ENCODE measurements around the gene GNG7. TPM values are rescaled to one million over a fixed set of nuclear protein-coding genes. Genes with fewer than 3 reads are reported as not detected.

Gene GNG7
- polyA plus RNA-seq, 3 donors: 1.1 to 1.6 (median 1.3) TPM

- peaks cover 2% of the 10 kb centered on the region for H3K79me2 ChIP-seq (ENCODE audit: insufficient read depth, low read length)
- peaks cover 20% of the 10 kb centered on the region for H3K4me1 Mint-ChIP-seq
- no peak overlapping the region for H3K27ac ChIP-seq (ENCODE audit: low read depth in 1 of 2, low read length in 2 of 2)
- 87% methylated on average over 10 of the region's 13 CpGs for WGBS (ENCODE audit: insufficient coverage)
- H3K36me3 Mint-ChIP-seq: no peaks in the 10 kb centered on the region
- peaks cover 20 to 26% of the 10 kb centered on the region in 2 donors for H3K4me1 ChIP-seq (ENCODE audit: control insufficient read depth in 1 of 2, insufficient read depth in 2 of 2, low read length in 2 of 2)
- H3K9me3 ChIP-seq (replicated peaks in 1 of 2; ENCODE audit: control insufficient read depth in 1 of 2, insufficient read depth in 1 of 2, low read length in 2 of 2): peaks cover 0 to 19% of the 10 kb centered on the region in 2 donors
- H3K4me3 ChIP-seq (replicated peaks in 1 of 3; ENCODE audit: low read depth in 2 of 3, low read length in 3 of 3): no peak overlapping the region
- peaks cover 5 to 21% of the 10 kb centered on the region in 2 donors for H3K27me3 ChIP-seq (ENCODE audit: control insufficient read depth in 2 of 2, insufficient read depth in 2 of 2, low read length in 2 of 2)
- no peak overlapping the region for H3K9ac ChIP-seq (ENCODE audit: insufficient read depth, low read length, poor library complexity, severe bottlenecking)
- no peak overlapping the region for H3K27ac Mint-ChIP-seq
- H3K36me3 ChIP-seq (replicated peaks in 1 of 2; ENCODE audit: control insufficient read depth in 1 of 2, insufficient read depth in 2 of 2, low read length in 2 of 2): no peaks in the 10 kb centered on the region
- peaks cover 24 to 34% (median 30%) of the 10 kb centered on the region in 3 donors for H3K27me3 Mint-ChIP-seq (ENCODE audit: low read depth in 3 of 3)
- no peak for TF ChIP-seq CTCF (IDR thresholded peaks at IDR 0.05)
- H3K4me3 Mint-ChIP-seq: no peak overlapping the region
- intact Hi-C loops (cut with micrococcal nuclease): no loop called here
- H3K9me3 Mint-ChIP-seq: peaks cover 12 to 21% (median 17%) of the 10 kb centered on the region in 7 donors
- no peak overlapping the region for H2AFZ ChIP-seq (ENCODE audit: insufficient read depth, low read depth, low read length, poor library complexity, severe bottlenecking)
- peaks cover 2% of the 10 kb centered on the region for H4K20me1 ChIP-seq (ENCODE audit: insufficient read depth, low read length)
- no peak overlapping the region for H3K4me2 ChIP-seq (replicated peaks; ENCODE audit: extremely low read depth, low read length, poor library complexity, severe bottlenecking)
- peak in 1 of 3 donors; percentile 7 for DNase-seq
These were observed 218.1 kb downstream of the GNG7 start for GRCh38 chr19:2484178-2484937.

- H3K36me3 Mint-ChIP-seq: no peaks in the 10 kb centered on the region
- no peak for DNase-seq
- H3K27ac Mint-ChIP-seq: no peak overlapping the region
- no peak overlapping the region for H3K4me3 ChIP-seq (replicated peaks in 1 of 3; ENCODE audit: low read depth in 2 of 3, low read length in 3 of 3)
- no peak overlapping the region for H3K27ac ChIP-seq (ENCODE audit: low read depth in 1 of 2, low read length in 2 of 2)
- WGBS (ENCODE audit: insufficient coverage): 96% methylated on average over 3 of the region's 4 CpGs
- H3K79me2 ChIP-seq (ENCODE audit: insufficient read depth, low read length): peaks cover 7% of the 10 kb centered on the region
- H3K27me3 Mint-ChIP-seq (ENCODE audit: low read depth in 3 of 3): peaks cover 21 to 30% (median 24%) of the 10 kb centered on the region in 3 donors
- intact Hi-C loops (cut with micrococcal nuclease): no loop called here
- no peaks in the 10 kb centered on the region for H3K36me3 ChIP-seq (replicated peaks in 1 of 2; ENCODE audit: control insufficient read depth in 1 of 2, insufficient read depth in 2 of 2, low read length in 2 of 2)
- no peak overlapping the region for H3K4me3 Mint-ChIP-seq
- peaks cover 12 to 21% (median 17%) of the 10 kb centered on the region in 7 donors for H3K9me3 Mint-ChIP-seq
- peaks cover 2 to 17% of the 10 kb centered on the region in 2 donors for H3K27me3 ChIP-seq (ENCODE audit: control insufficient read depth in 2 of 2, insufficient read depth in 2 of 2, low read length in 2 of 2)
- H3K4me1 ChIP-seq (ENCODE audit: control insufficient read depth in 1 of 2, insufficient read depth in 2 of 2, low read length in 2 of 2): peaks cover 22 to 26% of the 10 kb centered on the region in 2 donors
- H3K9ac ChIP-seq (ENCODE audit: insufficient read depth, low read length, poor library complexity, severe bottlenecking): no peak overlapping the region
- H3K9me3 ChIP-seq (replicated peaks in 1 of 2; ENCODE audit: control insufficient read depth in 1 of 2, insufficient read depth in 1 of 2, low read length in 2 of 2): peaks cover 0 to 19% of the 10 kb centered on the region in 2 donors
- no peak overlapping the region for H3K4me2 ChIP-seq (replicated peaks; ENCODE audit: extremely low read depth, low read length, poor library complexity, severe bottlenecking)
- peaks cover 20% of the 10 kb centered on the region for H3K4me1 Mint-ChIP-seq
- H4K20me1 ChIP-seq (ENCODE audit: insufficient read depth, low read length): peaks cover 9% of the 10 kb centered on the region
- no peak overlapping the region for H2AFZ ChIP-seq (ENCODE audit: insufficient read depth, low read depth, low read length, poor library complexity, severe bottlenecking)
- no peak for TF ChIP-seq CTCF (IDR thresholded peaks at IDR 0.05)
These were observed 218.9 kb downstream of the GNG7 start for GRCh38 chr19:2483484-2484151.
